Nephron (organoid): ENCODE results near the gene TSHZ3.

Experiments
- H3K27ac Mint-ChIP-seq, 3 experiments: 2 replicates each; pipeline ENCODE4 v1.8.0; 2020; ENCODE audit warnings: mixed read lengths in 3 of 3, mild to moderate bottlenecking in 2 of 3, moderate library complexity in 1 of 3
- H3K27me3 Mint-ChIP-seq: 2 replicates; pipeline ENCODE4 v1.8.0; 2021; ENCODE audit warnings: low read depth, mild to moderate bottlenecking, moderate library complexity, mixed read lengths
- H3K36me3 Mint-ChIP-seq: 2 replicates; pipeline ENCODE4 v1.8.0; 2020; ENCODE audit warnings: low read depth, mixed read lengths
- H3K4me1 Mint-ChIP-seq: 2 replicates; pipeline ENCODE4 v1.8.0; 2020; ENCODE audit warnings: mixed read lengths
- H3K4me3 Mint-ChIP-seq, 3 experiments: 2 replicates each; pipeline ENCODE4 v1.8.0; 2020; ENCODE audit warnings: mild to moderate bottlenecking in 3 of 3, mixed read lengths in 3 of 3, moderate library complexity in 2 of 3
- H3K9me3 Mint-ChIP-seq: 2 replicates; pipeline ENCODE4 v1.8.0; 2020; ENCODE audit warnings: mixed read lengths
- TF ChIP-seq, protein P1 (sequence below), 3 experiments: fragments of 200-600 bp; sonication (generic); IDR thresholded peaks; one replicate each; pipeline ENCODE4 v1.5.0; 2021; ENCODE audit warnings: antibody characterized with exemption in 3 of 3; ENCODE audit not compliant: unreplicated experiment in 3 of 3

The TSHZ3 gene

DNA sequence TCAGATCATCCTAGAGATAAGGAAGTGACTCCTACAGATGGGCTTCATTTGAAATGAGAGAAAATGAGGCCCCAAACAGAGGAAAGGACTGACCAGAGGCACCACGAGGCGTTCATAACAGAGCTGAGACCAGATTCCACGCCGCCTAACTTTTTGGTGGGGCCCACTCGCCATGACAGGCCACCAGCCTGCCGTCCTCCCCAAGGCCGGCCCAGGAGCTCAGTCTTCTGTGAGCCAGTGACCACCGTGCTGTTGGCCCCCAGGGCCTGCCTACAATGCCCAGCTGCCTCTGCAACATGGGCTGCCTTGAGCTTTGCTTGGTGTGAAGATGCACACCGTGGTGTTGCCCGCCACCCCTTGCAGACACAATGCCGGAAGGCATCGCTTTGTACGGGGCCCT is 40.5 kb downstream of the TSHZ3 start:
- TF ChIP-seq, protein P1, sequence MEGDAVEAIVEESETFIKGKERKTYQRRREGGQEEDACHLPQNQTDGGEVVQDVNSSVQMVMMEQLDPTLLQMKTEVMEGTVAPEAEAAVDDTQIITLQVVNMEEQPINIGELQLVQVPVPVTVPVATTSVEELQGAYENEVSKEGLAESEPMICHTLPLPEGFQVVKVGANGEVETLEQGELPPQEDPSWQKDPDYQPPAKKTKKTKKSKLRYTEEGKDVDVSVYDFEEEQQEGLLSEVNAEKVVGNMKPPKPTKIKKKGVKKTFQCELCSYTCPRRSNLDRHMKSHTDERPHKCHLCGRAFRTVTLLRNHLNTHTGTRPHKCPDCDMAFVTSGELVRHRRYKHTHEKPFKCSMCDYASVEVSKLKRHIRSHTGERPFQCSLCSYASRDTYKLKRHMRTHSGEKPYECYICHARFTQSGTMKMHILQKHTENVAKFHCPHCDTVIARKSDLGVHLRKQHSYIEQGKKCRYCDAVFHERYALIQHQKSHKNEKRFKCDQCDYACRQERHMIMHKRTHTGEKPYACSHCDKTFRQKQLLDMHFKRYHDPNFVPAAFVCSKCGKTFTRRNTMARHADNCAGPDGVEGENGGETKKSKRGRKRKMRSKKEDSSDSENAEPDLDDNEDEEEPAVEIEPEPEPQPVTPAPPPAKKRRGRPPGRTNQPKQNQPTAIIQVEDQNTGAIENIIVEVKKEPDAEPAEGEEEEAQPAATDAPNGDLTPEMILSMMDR (IDR thresholded peaks at IDR 0.05; ENCODE audit: unreplicated experiment in 3 of 3): no peak
- Mint-ChIP-seq H3K4me3 (no peak overlapping the region), H3K9me3 (no peaks in the 10 kb centered on the region), H3K27ac (no peak overlapping the region), H3K27me3 (peaks cover 3% of the 10 kb centered on the region), H3K36me3 (peaks cover 10% of the 10 kb centered on the region), H3K4me1 (peaks cover 49% of the 10 kb centered on the region)

DNA sequence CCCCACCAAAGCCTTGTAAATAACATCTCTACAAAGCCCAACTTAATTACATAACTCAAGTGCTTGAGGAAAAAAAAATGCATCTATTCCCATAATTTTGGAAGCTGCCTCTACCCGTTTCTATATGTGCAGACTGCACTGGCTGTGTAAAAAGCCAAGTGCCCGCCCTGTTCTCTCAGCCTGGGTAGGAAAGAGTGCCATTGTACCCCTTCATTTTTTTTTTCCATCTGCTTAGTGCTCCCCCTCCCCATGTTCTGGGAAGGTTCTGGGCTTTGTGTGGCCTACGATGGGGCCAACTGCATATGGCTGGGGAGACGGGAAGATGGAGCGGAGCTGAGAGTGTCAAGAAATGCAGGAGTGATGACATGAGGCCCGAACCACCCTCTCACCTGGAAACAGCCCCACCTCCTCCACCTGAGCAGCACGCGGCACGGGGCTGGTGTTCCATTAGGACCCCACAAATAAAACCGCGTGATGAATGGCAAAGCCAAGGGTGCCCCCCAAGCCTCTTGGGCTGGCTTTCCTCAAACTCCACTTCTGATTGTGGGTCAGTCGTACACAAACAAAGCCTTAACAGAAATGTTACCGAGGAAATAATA is 42.1 kb downstream of the TSHZ3 start:
- TF ChIP-seq, protein P1 (IDR thresholded peaks at IDR 0.05; ENCODE audit: unreplicated experiment in 3 of 3): no peak
- Mint-ChIP-seq H3K27me3 (peaks cover 3% of the 10 kb centered on the region), H3K4me1 (peaks cover 40% of the 10 kb centered on the region), H3K9me3 (no peaks in the 10 kb centered on the region), H3K4me3 (no peak overlapping the region), H3K36me3 (peaks cover 10% of the 10 kb centered on the region), H3K27ac (no peak overlapping the region)

DNA sequence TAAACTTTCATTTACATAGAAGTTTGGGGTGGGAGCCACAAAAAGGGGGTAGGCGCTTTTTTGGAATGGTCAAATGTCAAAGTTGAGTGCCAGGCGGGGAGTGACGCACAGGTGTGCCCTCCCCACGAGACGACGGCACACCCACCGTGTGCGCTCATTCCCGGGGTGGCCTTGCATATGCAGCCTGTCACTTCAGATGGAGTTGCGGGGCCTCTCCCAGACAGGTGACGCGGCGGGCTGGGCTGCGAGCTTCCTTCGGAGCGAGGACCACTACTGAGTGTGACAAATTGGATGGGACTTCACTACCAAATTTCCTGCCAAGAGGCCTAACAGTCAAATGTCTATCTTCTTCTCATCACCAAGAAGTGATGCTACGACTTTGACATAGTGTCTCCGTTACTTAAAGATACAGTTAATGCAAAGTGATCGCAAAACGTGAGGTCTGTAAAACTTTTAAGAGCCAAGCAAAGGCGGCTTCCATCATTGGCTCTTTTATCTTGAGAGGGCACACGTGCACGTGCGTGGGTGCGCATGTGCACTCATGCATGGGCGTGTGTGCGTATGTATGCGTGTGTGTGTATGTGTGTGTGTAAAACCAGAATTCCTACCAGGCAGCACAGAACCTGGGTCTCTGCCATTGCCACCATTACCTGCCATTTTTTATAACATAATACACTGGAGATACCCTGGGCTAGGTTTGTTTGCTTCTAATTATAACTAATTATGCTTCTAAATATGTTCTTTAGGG is 43.1 kb downstream of the TSHZ3 start:
- Mint-ChIP-seq H3K9me3 (no peaks in the 10 kb centered on the region), H3K4me3 (no peak overlapping the region), H3K4me1 (peaks cover 36% of the 10 kb centered on the region), H3K27me3 (peaks cover 3% of the 10 kb centered on the region), H3K27ac (no peak overlapping the region), H3K36me3 (peaks cover 10% of the 10 kb centered on the region)
- TF ChIP-seq, protein P1 (IDR thresholded peaks at IDR 0.05; ENCODE audit: unreplicated experiment in 3 of 3): no peak

DNA sequence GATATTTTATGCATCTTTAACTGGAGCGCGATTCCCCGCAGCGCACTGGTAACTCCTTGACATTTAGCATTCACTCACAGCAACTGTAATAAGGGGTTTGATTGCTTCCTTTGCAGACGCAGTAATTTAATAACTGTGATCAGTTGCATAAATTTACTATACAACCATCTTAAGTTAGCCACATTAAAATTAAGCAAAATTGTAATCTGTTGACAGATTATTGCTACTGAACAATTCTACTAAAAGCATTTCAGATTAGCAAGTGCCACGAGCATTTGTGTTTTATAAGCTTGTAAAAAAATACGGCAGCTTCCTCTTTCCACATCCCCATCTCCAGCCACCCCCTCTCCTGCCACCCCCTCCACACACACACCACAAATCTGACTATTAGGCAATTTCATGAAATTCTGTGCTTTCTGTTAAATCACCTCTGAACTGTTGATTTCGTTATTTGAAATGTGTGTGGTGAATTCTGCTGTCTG is 44.4 kb downstream of the TSHZ3 start:
- no peaks in the 10 kb centered on the region for H3K9me3 Mint-ChIP-seq
- H3K27ac Mint-ChIP-seq: no peak overlapping the region
- peaks cover 3% of the 10 kb centered on the region for H3K27me3 Mint-ChIP-seq
- peaks cover 43% of the 10 kb centered on the region for H3K4me1 Mint-ChIP-seq
- no peak overlapping the region for H3K4me3 Mint-ChIP-seq
- TF ChIP-seq, protein P1 (IDR thresholded peaks at IDR 0.05; ENCODE audit: unreplicated experiment in 3 of 3): no peak
- peaks cover 7% of the 10 kb centered on the region for H3K36me3 Mint-ChIP-seq

DNA sequence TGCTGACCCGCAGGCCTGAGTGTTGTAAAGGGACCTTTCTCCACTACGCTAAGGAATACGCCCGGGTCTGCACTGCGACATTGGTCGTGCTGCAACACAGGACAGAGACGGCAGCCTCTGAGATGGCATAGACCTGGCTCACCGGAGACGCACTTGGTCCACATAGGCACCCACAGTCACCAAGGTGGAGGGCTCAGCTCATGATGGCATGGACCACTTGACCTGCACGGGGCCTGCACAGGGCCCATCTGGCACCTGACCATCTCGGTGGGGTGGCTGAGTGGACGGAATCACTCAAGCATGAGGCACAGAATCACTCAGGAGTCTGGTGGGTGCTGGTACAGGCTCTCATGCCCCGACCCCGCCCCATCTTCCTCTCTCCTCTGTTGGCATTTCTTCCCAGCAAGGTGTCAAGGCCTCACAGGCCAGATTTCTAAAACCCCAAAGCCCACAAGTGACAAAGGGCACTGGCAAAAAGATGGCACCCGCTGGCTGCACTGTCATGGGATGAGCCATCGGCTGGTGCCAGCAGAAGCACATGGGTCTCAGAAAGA is 45.9 kb downstream of the TSHZ3 start:
- Mint-ChIP-seq H3K9me3 (no peaks in the 10 kb centered on the region), H3K4me1 (peaks cover 38% of the 10 kb centered on the region), H3K27ac (no peak overlapping the region), H3K36me3 (peaks cover under 1% of the 10 kb centered on the region), H3K4me3 (no peak overlapping the region), H3K27me3 (no peaks in the 10 kb centered on the region)
- TF ChIP-seq, protein P1 (IDR thresholded peaks at IDR 0.05; ENCODE audit: unreplicated experiment in 3 of 3): no peak
